Kasumi-1 (cell line): ENCODE results near the gene LHX4.

ENCODE experiments used
- DNase-seq, 2 experiments: peaks; one replicate each; lab custom pipeline; 2025; lab: John Stamatoyannopoulos, UW

LHX4 gene

DNA sequence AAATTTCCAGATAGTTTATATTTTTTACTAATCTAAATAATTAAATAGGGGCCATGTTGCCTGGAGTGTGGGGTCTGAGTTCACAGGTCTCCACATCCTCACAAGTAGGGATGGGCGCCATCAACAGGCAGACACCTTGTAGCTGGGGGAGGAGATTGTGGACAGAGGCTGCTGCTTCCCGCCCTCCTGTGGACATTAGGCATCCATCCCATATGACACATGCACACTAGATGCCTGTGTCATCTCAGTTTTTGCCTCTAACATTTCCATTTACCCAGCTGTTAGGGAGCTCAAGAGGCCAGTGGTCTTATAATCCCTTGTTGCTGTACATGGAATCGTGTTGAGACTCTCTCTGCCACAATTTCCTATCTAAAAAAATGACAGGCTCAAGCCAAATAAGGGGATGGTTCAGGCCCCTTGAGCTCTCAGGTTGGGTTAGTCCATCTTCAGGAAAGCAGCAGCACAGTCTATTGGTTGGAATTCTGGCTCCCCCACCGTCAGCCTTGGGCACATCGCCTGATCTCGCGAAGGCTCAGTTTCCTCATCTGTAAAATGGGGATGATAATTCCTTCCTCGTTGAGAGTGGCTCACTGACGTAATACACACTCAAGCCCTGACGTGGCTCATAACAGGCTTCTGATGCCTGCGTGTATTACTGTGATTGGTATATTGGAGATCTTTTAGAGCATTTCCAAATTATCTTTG lies 13.6 kb downstream of the LHX4 start:
- DNase-seq, result no peak

DNA sequence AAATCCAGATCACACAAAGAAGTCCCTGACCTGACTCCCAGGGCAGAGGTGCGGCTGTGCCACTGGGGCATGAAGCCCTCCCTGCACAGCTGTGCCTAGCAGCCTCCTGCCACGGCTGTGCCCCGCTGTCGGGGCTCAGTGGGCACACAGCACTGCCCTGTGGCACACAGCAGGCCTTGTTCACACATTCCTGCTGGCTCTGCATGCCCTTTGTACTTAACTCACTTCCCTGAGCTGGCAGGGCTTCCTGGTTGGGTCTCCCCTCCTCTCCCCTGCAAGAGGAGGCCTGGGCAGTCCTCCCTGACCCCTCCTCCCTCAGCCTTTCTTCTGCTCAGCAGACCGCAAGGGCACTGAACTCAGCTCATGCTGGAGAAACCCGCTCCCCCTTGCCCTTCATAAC lies 14.8 kb downstream of the LHX4 start:
- no peak for DNase-seq

GRCh38 chr1:180246579-180246978 lies 16.5 kb downstream of the LHX4 start:
- DNase-seq, result no peak

DNA sequence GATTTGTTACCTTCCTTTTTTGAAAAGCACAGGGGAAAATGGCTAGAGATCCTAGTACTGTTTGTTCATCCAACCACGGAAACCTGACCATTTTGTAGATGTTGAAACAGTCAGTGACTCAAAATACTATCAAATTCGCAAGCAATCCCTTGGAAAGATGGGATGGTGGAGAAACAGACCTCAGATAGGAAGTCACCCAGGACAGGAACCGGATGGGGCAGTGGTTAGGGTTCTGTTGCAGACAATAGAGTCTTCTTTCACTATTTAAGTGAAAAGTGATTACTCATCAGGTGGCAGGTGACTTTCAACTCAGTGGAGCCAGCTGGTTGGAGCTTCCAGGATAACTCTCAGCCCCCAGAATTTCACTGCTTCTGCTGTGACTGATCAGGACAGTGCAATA lies 17.0 kb downstream of the LHX4 start:
- peak in 1 of 2 experiments; percentile 31 for DNase-seq

DNA sequence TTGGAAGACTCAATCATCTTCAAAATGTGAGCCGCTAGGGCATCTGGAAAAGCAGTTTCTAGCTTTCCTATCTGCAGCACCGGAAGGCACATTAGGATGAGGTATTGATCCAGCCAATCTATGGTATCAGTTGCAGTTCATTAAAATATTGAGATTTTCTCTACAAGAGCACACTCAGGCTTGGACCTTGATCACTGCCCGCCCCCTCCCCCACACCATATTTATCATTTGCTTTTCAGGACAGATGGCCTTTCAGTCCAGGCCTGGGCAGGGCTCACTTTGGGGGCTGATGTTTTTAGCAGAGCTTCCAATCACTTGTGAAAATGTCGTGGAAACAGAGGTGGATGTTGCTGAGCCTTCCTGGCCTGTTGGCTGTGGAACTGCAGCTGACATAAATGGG lies 17.5 kb downstream of the LHX4 start:
- DNase-seq, result no peak

GRCh38 chr1:180248176-180248575 lies 18.1 kb downstream of the LHX4 start:
- DNase-seq, result no peak

DNA sequence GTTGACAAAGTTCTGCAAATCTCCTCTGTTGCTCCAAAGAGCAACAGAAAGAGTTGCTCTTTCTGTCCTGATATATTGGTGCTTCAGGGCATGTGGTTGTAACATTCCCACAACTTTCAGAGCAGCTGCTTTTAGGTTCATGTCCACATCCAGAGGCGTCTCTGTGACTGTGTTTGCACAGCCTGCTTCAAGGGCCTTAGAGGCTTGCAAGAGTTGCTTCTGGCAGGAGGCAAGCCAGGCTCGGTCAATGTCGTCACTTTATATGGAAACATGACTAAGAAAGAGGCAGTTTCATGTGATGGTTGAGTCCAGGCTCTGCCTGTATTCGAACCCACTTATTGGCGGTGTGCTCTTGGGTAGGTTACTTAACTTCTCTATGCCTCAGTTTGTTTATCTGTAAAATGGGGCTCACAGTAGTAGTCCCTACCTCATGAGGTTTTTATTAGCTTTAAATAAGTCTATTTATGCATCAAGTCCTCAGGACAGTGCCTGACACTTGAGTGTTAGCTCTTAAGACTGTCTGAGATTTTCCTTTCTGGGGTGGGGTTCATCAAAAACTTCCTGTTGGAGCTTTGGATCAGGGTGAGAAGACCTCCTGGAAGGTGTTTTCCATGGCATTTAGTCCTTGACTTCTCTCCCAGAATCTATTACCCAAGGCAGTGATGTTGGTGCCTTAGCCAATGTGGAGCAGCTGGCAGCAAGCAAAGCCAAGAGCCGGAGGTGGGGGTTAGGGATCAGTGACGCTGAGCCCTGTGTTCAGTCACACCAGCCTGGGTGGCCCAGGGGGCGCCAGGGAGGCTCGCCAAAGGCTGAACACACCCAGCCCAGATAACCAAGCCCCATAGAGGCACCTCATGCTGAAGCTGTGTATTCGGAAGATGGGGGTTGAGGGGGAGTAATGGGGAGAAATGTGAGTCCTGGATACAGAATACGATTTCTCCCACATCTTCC lies 18.9 kb downstream of the LHX4 start:
- DNase-seq, result no peak

DNA sequence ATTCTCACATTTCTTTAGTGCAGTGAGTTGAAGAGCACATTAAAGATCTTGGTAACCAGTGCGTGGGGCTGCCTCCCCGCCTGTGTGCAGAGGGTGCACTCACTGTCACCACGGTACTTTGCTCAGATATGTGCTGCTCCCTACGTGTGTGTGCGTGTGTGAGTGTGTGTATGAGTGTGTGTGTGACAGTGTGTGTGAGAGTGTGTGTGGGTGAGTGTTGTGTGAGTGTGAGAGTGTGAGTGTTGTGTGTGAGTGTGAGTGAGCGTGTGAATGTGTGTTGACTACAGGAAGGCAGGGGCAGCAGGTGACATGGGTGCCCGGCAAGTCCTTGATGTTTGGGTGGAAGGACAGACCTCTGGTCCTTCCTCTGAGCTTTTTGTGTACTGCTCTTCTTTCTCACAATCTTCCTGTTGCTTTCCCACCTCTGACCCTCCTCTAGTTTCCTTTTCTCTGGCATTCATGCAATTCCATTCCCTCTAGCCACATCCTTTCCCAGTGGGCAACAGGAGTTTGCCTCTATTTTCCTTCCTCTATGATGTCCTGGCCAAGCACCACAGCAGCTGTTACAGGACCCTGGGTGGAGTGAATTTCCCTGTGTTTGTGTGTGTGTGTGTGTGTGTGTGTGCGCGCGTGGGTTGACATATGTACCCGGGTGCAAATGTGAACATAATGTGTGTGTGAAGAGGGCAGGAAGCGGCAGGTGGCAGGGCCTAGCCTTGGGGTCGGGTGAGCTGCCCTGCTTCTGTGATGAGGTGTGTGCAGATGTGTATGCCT lies 19.8 kb downstream of the LHX4 start:
- no peak for DNase-seq

- no peak for DNase-seq
These were observed 20.4 kb downstream of the LHX4 start for GRCh38 chr1:180250499-180250770.

- DNase-seq, result no peak
These were observed 20.9 kb downstream of the LHX4 start for GRCh38 chr1:180250883-180251509.

- no peak for DNase-seq
These were observed 21.7 kb downstream of the LHX4 start for GRCh38 chr1:180251526-180252305.

DNA sequence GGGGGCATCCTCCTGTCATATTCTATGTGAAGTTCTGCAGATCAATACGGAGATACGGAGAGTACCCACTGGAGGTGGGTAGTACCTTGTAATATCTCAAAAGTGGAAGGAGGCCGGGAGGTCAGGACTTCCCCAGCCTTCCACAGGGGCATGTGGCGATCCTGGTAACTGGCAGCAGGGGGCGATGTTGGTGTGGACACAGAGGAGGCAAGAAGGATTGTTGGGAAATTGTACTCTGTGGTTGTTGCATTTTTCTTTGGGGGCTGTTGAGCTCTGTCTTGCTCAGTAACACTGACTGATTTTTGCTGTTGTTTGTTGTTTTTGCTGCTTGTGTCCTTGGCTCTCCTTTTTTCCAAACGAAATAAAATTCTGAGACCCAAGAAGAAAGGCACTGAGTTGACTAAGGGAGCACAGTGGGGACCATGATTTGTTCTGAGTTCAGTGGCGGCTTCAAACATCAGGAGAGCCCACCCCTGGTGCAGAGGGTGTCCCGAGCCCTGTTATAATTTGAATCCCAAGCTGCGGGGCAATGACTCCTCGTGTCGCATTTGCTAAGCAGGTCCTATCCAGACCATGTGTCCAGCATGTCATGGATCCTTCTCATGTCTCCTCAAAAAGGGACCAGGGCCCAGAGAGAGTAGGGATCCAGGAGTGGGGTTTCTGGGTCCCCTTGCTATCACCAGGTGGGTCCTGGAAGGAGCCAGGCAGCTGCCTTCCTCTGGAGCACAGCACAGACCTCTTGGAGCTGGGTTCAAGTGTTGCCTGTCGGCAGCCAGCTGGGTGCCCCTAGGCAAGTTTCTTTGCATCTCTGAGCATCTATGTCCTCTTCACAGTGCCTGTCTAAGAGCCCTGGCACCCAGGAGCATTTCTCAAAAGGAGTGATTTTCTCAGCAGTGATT lies 22.8 kb downstream of the LHX4 start:
- DNase-seq, result peak; percentile 82 to 93

- DNase-seq, result no peak
These were observed 23.8 kb downstream of the LHX4 start for GRCh38 chr1:180253585-180254495.

- no peak for DNase-seq
These were observed 24.4 kb downstream of the LHX4 start for GRCh38 chr1:180254496-180254819.

DNA sequence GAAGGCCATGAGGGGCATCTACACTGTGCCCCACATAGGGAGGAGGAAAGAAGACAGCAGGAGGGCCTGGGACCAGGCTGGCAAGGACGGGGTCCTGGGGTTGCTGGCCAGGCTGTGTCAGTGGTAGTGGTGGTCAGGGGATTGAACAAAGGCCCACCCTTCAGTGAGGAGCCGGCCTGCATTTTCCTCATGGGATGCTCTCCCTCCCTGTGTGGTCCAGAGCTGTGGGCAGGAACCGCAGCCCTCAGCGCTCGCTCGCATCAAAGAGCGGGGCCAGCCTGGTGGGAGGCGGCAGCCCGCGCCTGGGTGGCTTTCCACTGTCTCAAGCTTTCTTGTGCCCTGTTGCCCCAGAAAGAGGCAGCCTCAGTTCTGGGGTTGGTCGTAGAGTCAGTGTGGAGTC lies 24.8 kb downstream of the LHX4 start:
- no peak for DNase-seq

DNA sequence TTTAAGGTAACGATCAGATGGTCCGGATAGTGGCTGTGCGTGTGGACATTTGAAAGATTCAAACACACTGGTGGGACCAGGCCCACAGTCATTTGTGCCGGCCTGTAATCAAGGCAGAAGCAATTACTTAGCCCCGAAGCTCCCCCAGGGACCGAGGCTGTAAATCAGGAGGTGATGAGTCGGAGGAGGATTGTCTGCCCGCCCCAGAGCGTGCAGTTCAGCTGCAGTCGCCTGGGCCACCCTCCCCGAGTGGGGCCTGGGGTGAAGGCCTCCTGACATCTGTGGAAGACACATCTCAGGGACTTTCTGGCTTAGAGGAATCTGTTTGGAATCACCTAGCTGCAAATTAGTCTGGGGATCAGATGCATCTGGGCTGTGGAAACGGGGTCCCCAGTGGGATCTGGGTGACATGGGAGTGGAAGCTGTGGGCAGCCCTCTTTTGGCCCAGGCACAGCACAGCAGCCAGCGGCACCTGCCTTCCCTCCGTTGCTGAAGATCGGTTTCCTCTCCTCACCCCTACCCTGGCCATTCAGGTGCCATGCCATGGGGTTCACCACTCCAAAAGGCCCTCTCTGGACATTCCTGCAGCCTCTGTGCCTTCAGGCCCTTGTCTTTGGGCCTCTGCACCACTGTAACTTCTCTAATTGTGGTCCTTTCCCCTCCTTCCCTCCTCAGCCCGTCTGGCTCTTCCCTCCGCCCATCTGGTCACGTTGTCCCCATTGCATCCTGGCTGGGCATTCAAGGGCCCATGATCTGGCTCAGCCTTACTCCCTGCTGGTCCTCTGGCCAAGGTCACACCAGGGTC lies 25.7 kb downstream of the LHX4 start:
- DNase-seq, result no peak

GRCh38 chr1:180256341-180257027 lies 26.4 kb downstream of the LHX4 start:
- no peak for DNase-seq

DNA sequence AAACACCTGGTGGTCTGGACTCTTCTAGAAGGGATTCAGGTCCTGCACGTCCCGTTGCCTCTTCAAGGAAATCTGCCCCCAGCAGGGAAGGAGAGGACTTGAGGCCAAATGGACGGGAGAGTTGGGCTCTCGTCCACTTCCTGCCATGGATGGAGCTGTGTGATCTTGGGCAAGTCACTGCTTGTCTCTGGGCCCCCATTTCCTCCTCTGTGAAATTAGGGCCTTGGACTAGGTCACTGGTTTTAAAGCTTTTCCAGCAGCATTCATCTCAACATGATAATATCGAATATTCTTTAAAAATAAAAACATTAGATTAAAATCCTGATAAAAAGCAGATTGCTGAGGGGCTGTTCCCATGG lies 26.9 kb downstream of the LHX4 start:
- DNase-seq, result no peak
